ENCODE measurements around the gene NDUFV3. TPM values are rescaled to one million over a fixed set of nuclear protein-coding genes. Genes with fewer than 3 reads are reported as not detected.

NDUFV3 gene
- total and polyA plus RNA-seq, 2 of the 13 experiments (the other 11 are each of a cell fraction or from before 2014, with no cell fraction given), result 14.2 to 29.6 TPM

DNA sequence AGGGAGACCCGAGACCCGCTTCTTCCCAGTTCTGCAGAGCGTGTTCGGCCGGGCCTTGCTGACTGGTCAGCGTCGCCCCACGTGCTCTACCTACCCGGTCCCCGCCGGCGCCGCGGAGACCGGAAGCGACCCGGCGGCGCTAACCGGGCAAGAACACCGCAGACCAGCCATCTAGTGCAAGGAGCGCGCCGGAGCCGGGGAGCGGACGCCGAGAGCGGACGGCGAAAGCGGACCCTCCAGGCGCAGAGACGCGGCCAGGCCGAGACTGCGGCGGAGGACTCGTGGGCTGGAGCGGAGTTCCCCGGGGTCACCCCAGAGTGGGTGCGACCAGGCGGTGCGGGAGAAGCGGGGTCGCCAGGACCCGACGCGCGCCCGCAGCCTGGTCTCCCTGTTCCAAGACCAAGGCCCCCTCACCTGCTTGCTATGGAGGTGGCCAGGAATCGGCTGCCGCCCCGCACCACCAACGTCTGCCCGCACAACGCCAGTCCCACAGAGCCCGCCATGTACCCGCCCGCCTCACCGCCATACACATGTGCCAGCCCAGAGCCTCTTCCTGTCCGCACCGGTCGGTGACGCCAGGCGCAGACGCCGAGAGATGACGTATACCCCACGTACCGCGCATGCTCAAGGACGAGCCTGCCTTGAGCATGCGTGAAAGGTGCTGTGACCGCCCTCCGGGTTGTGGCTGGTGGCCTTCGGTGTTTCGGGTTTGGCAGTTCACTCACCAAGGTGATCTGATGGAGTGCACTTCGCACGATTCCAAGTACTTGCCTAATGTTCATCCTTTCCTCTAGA, 13.9 kb upstream of the NDUFV3 start, which contains the start of gene WDR4 (continued):
- TF ChIP-seq ZNF674 (CRISPR knock-in tag; IDR thresholded peaks at IDR 0.05; ENCODE audit: low read depth) (no peak), MED13 (CRISPR knock-in tag; IDR thresholded peaks at IDR 0.05) (peak; percentile 55; the same call in 1 of the 2 replicates), DPF2 (CRISPR knock-in tag; IDR thresholded peaks at IDR 0.05; ENCODE audit: borderline replicate concordance, low read depth) (no peak), THAP11 (CRISPR knock-in tag; IDR thresholded peaks at IDR 0.05) (peak; percentile 94), ZNF841 (CRISPR knock-in tag; IDR thresholded peaks at IDR 0.05; ENCODE audit: borderline replicate concordance) (no peak; the same call in 1 of the 2 replicates), ZNF30 (CRISPR knock-in tag; IDR thresholded peaks at IDR 0.05) (no peak; the same call in 1 of the 2 replicates), ZSCAN20 (CRISPR knock-in tag; IDR thresholded peaks at IDR 0.05; ENCODE audit: borderline replicate concordance) (0 out of 2 replicates have a peak, but pooled peaks have one; percentile 57), KLF11 (CRISPR knock-in tag; IDR thresholded peaks at IDR 0.05) (no peak; the same call in 1 of the 2 replicates), ATM (IDR thresholded peaks at IDR 0.05; ENCODE audit: borderline replicate concordance) (no peak), SCMH1 (CRISPR knock-in tag; IDR thresholded peaks at IDR 0.05; ENCODE audit: borderline replicate concordance) (no peak)
- TF ChIP-seq, protein P1, sequence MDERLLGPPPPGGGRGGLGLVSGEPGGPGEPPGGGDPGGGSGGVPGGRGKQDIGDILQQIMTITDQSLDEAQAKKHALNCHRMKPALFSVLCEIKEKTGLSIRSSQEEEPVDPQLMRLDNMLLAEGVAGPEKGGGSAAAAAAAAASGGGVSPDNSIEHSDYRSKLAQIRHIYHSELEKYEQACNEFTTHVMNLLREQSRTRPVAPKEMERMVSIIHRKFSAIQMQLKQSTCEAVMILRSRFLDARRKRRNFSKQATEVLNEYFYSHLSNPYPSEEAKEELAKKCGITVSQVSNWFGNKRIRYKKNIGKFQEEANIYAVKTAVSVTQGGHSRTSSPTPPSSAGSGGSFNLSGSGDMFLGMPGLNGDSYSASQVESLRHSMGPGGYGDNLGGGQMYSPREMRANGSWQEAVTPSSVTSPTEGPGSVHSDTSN (CRISPR knock-in tag; IDR thresholded peaks at IDR 0.05), result no peak
- TF ChIP-seq, protein P2, sequence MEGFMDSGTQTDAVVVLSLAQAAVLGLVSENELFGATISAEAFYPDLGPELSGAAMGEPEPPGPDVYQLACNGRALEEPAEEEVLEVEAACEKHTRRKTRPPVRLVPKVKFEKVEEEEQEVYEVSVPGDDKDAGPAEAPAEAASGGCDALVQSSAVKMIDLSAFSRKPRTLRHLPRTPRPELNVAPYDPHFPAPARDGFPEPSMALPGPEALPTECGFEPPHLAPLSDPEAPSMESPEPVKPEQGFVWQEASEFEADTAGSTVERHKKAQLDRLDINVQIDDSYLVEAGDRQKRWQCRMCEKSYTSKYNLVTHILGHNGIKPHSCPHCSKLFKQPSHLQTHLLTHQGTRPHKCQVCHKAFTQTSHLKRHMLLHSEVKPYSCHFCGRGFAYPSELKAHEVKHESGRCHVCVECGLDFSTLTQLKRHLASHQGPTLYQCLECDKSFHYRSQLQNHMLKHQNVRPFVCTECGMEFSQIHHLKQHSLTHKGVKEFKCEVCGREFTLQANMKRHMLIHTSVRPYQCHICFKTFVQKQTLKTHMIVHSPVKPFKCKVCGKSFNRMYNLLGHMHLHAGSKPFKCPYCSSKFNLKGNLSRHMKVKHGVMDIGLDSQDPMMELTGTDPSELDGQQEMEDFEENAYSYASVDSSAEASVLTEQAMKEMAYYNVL (CRISPR knock-in tag; IDR thresholded peaks at IDR 0.05; ENCODE audit: borderline replicate concordance), result no peak
- TF ChIP-seq, protein P3, sequence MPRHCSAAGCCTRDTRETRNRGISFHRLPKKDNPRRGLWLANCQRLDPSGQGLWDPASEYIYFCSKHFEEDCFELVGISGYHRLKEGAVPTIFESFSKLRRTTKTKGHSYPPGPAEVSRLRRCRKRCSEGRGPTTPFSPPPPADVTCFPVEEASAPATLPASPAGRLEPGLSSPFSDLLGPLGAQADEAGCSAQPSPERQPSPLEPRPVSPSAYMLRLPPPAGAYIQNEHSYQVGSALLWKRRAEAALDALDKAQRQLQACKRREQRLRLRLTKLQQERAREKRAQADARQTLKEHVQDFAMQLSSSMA (CRISPR knock-in tag; IDR thresholded peaks at IDR 0.05), result peak; percentile 30; the same call in 1 of the 2 replicates
- TF ChIP-seq, protein P4, sequence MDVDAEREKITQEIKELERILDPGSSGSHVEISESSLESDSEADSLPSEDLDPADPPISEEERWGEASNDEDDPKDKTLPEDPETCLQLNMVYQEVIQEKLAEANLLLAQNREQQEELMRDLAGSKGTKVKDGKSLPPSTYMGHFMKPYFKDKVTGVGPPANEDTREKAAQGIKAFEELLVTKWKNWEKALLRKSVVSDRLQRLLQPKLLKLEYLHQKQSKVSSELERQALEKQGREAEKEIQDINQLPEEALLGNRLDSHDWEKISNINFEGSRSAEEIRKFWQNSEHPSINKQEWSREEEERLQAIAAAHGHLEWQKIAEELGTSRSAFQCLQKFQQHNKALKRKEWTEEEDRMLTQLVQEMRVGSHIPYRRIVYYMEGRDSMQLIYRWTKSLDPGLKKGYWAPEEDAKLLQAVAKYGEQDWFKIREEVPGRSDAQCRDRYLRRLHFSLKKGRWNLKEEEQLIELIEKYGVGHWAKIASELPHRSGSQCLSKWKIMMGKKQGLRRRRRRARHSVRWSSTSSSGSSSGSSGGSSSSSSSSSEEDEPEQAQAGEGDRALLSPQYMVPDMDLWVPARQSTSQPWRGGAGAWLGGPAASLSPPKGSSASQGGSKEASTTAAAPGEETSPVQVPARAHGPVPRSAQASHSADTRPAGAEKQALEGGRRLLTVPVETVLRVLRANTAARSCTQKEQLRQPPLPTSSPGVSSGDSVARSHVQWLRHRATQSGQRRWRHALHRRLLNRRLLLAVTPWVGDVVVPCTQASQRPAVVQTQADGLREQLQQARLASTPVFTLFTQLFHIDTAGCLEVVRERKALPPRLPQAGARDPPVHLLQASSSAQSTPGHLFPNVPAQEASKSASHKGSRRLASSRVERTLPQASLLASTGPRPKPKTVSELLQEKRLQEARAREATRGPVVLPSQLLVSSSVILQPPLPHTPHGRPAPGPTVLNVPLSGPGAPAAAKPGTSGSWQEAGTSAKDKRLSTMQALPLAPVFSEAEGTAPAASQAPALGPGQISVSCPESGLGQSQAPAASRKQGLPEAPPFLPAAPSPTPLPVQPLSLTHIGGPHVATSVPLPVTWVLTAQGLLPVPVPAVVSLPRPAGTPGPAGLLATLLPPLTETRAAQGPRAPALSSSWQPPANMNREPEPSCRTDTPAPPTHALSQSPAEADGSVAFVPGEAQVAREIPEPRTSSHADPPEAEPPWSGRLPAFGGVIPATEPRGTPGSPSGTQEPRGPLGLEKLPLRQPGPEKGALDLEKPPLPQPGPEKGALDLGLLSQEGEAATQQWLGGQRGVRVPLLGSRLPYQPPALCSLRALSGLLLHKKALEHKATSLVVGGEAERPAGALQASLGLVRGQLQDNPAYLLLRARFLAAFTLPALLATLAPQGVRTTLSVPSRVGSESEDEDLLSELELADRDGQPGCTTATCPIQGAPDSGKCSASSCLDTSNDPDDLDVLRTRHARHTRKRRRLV (CRISPR knock-in tag; IDR thresholded peaks at IDR 0.05), result no peak
- TF ChIP-seq, protein P5, sequence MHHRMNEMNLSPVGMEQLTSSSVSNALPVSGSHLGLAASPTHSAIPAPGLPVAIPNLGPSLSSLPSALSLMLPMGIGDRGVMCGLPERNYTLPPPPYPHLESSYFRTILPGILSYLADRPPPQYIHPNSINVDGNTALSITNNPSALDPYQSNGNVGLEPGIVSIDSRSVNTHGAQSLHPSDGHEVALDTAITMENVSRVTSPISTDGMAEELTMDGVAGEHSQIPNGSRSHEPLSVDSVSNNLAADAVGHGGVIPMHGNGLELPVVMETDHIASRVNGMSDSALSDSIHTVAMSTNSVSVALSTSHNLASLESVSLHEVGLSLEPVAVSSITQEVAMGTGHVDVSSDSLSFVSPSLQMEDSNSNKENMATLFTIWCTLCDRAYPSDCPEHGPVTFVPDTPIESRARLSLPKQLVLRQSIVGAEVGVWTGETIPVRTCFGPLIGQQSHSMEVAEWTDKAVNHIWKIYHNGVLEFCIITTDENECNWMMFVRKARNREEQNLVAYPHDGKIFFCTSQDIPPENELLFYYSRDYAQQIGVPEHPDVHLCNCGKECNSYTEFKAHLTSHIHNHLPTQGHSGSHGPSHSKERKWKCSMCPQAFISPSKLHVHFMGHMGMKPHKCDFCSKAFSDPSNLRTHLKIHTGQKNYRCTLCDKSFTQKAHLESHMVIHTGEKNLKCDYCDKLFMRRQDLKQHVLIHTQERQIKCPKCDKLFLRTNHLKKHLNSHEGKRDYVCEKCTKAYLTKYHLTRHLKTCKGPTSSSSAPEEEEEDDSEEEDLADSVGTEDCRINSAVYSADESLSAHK (CRISPR knock-in tag; IDR thresholded peaks at IDR 0.05; ENCODE audit: borderline replicate concordance), result no peak
